DOHH2 (cell line): ENCODE results near the gene GTF3C6.

Source experiments
- EZH2phosphoT487 ChIP-seq: fragments of 200-600 bp; sonication (generic); IDR thresholded peaks from 2 replicates; pipeline ENCODE4 v1.6.1; 2017; ENCODE audit warnings: borderline replicate concordance, mild to moderate bottlenecking, antibody characterized with exemption, low read length, moderate library complexity, mixed read lengths
- TF ChIP-seq, protein P1 (sequence below): fragments of 200-600 bp; sonication (generic); IDR thresholded peaks from one replicate; pipeline ENCODE4 v1.5.1; 2014; ENCODE audit warnings: antibody characterized with exemption, mild to moderate bottlenecking, low read depth, low read length; ENCODE audit not compliant: poor library complexity, severe bottlenecking

DNA sequence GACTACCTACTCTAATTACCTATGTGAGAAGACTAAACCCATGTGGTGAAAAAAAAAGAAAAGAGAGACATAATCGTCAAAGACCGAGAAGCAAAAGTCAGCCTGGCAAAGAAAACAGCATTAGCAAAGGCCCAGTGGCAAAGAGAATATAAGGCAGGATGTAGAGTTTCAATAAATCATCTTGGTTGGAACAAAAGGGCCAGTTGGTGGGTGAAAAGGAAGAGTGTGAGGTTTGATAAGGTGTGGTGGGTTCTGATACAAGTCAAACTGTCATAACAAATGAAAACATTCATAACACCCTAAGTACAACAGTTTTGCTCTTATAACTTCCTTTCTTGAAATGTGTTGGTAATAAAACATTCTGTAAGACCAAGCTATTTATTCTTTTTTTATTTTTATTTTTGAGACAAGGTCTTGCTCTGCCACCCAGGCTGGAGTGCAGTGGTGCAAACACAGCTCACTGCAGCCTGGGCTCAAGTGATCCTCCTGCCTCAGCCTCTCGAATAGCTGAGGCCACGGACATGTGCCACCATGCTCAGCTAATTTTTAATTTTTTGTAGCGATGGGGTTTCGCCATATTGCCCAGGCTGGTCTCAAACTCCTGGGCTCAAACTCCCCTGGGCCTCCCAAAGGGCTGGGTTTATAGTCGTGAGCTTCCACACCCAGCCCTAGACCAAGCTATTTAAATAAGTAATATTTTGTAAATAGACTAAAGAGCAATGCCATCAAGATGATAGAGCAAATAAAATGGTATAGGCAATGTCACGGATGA is 18.9 kb upstream of the GTF3C6 start:
- TF ChIP-seq, protein P1, sequence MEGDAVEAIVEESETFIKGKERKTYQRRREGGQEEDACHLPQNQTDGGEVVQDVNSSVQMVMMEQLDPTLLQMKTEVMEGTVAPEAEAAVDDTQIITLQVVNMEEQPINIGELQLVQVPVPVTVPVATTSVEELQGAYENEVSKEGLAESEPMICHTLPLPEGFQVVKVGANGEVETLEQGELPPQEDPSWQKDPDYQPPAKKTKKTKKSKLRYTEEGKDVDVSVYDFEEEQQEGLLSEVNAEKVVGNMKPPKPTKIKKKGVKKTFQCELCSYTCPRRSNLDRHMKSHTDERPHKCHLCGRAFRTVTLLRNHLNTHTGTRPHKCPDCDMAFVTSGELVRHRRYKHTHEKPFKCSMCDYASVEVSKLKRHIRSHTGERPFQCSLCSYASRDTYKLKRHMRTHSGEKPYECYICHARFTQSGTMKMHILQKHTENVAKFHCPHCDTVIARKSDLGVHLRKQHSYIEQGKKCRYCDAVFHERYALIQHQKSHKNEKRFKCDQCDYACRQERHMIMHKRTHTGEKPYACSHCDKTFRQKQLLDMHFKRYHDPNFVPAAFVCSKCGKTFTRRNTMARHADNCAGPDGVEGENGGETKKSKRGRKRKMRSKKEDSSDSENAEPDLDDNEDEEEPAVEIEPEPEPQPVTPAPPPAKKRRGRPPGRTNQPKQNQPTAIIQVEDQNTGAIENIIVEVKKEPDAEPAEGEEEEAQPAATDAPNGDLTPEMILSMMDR: no peak
- no peak for TF ChIP-seq EZH2phosphoT487
